SKM-1 (cell line): Measurements from ENCODE around the gene ADGRB3.
"Not testable (repeated sequence)": the region's sequence is repeated elsewhere in the genome, so short reads cannot be mapped to it uniquely, and the experiment has no call there.

Experiments
- DNase-seq: peaks from one replicate; lab custom pipeline; 2025; ENCODE audit not compliant: unreplicated experiment; lab: John Stamatoyannopoulos, UW

ADGRB3 gene

DNA sequence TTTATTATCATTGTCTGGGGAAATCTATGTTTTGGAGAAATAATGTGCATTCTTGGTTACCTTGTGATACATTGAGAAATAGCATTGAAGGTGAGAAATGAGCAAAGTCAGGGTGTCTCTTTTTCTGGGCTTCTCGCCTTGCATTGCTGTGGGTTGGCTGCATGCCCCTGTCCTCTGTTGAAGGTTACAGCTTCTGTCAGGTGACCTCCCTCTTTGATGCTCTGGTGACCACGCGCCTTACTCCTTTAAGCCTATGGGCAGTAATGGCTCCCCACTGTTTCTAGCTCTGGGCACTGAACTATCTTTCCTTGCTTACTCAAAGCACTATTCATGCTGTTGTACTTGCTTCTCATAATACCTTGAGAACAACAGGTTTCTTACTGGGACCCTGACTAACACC, 14.6 kb downstream of the ADGRB3 start:
- DNase-seq: no peak

DNA sequence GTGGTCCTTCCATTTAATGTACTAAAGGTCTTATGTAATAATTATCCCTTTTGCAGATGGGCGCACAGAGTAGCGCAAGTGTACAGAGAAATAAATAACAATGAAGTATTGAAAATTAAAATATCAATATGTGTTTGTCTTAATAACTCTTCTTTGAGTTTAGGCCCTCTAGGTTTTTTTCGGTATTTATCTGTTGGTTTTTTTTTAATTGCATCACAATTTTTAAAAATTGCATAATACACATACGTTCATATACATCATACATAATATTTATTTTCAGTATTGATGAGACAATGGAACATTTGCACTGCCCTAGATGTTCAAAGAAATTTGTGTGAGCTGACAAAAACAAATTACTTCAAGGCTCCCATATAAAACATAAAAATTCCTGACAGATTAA, 15.1 kb downstream of the ADGRB3 start:
- no peak for DNase-seq

- no peak for DNase-seq
Measured at GRCh38 chr6:68651011-68651985, 16.2 kb downstream of the ADGRB3 start.

GRCh38 chr6:68652117-68652536, 17.0 kb downstream of the ADGRB3 start:
- DNase-seq: no peak

- no peak for DNase-seq
Measured at GRCh38 chr6:68653074-68653705, 18.1 kb downstream of the ADGRB3 start.

GRCh38 chr6:68653706-68654089, 18.6 kb downstream of the ADGRB3 start:
- DNase-seq: no peak

GRCh38 chr6:68654134-68654533, 19.1 kb downstream of the ADGRB3 start:
- no peak for DNase-seq

DNA sequence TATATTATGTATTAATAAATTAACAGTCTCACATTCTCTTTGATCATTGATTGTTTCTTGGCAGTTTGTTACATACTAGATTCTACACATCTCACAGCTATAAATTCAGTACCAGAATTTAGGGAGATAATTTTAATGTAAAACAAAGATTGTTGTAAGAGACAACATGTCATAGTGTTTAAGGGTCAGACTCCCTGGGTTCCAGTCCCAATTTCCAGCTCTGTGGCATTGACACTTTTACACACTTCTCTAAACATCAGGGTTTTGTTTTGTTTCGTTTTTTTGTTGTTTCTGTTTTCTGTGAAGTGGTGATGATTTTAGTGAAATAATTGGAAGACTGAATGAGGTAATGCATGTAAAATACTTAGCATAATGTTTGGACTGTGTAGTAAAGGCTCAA, 19.9 kb downstream of the ADGRB3 start:
- DNase-seq: no peak

GRCh38 chr6:68657374-68658139, 22.5 kb downstream of the ADGRB3 start:
- DNase-seq: no peak

DNA sequence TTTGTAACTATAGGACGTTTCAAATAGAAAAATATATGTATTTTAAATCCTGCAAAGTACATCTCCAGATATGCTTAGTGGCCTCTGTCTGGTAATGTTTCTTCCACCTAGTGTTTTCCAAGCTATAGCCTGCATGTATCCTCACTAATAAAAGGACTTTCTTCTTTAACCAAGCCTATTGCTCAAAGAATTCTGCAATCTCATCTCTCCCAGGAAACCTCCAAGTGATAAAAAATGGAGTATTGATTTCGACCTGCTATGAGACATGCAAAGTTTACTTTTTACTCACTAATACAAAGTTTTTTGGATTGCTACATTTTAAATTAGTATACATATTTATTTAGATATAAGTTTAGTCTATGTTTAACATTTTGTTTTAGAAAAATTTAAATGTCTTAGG, 23.3 kb downstream of the ADGRB3 start:
- no peak for DNase-seq

DNA sequence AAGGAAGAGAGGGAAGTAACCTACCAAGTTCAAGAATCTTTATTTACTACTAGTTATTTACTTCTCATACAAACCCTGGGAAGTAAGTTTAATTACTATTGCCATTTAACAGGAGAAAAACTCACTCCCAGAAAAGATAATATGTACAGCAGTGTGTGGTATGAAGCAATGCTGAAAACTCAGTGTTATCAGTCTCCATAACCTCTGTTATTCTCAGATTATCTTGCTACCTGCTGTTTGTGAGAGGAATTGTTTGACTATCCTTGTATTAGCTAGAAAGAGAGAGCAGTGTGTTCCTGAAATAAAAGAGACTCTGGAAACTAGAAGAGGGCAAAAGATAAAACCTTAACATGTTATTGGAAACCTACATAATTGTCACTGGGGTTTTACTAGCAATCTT, 38.2 kb downstream of the ADGRB3 start:
- DNase-seq: no peak

DNA sequence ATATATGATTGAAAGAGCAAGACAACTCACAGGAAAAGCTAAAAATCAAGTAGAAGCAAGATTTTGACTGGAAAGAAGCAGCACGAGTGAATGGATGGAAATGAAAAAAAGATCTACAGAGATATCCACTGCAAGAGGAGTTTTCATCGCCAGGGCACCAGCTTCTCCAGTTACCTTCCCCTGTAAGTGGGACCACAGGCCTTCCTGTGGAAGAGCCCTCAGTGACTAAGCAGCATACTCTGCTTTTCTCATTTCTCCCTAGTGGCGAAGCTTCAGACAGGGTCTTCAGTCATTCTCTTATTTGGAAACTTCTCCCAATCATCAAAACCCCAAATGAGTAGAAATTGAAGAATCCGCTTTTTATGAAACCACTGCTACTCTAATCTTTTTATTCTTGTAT, 40.5 kb downstream of the ADGRB3 start:
- no peak for DNase-seq

GRCh38 chr6:68676094-68676493, 41.0 kb downstream of the ADGRB3 start:
- not testable (repeated sequence) for DNase-seq

GRCh38 chr6:68677058-68677457, 42.0 kb downstream of the ADGRB3 start:
- no peak for DNase-seq

- no peak for DNase-seq
Measured at GRCh38 chr6:68679399-68679798, 44.3 kb downstream of the ADGRB3 start.

DNA sequence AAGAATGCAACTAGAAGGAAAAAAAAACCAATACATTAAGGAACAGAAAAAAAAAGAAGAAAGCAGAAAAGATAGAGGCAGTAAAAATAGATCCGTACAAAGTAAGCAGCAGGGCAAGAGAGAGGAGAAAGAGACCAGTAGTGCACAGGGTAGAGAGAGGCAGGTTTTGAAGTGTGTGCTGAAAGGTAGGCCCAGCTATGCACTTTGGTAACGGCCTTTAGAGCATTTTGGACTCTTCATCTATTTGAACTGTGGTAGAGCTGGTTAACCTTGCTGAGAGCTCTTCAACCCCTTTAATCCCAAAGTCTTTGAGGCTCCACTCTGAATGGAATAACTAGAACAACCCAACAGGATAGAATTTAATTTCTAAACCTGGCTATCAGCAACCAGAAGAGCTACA, 45.2 kb downstream of the ADGRB3 start:
- DNase-seq: no peak

GRCh38 chr6:68689910-68690309, 54.8 kb downstream of the ADGRB3 start:
- no peak for DNase-seq

- DNase-seq: no peak
Measured at GRCh38 chr6:68691120-68691519, 56.0 kb downstream of the ADGRB3 start.

- DNase-seq: no peak
Measured at GRCh38 chr6:68693271-68693670, 58.2 kb downstream of the ADGRB3 start.

GRCh38 chr6:68695403-68695802, 60.3 kb downstream of the ADGRB3 start:
- no peak for DNase-seq

DNA sequence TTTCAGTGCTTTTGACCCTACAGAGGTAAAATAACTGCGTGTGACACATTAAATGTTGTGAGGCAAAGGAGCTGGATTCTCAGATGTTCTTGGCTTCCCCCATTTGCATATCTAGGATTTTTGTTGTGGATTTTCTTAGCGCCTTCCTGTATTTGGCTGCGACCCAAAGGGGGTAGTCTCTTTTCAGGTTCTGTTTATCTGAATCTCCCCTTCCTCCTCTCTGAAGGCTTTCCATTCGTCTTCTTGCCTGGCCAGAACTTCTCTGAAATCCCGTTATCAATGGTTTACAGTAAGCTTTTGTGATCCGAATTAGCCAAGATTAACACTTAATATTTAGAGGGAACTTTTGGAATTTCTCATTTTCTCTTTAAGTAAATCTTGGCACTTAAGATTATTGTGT, 60.8 kb downstream of the ADGRB3 start:
- no peak for DNase-seq

GRCh38 chr6:68697394-68697793, 62.3 kb downstream of the ADGRB3 start:
- no peak for DNase-seq
